IMR-90 (cell line): ENCODE measurements around the gene RNASE2. TPM values are rescaled to one million over a fixed set of nuclear protein-coding genes. Genes with fewer than 3 reads are reported as not detected.
A peak's percentile ranks its signal among the peaks of the same experiment; 100 is the strongest.

ENCODE experiments used
- ATAC-seq: fragments of 200-7000 bp; cut with Tn5 transposase; 2 replicates; pipeline ENCODE4 v1.9.1; 2020; ENCODE audit warnings: low read depth, mild to moderate bottlenecking, moderate library complexity
- BruUV-seq: library from RNA; stranded (reverse); fragments of 400-500 nt; replicated peaks from 2 replicates; lab custom pipeline; 2021; lab: Mats Ljungman, UMichigan
- CTCF ChIA-PET: fragments of 300-600 bp; formaldehyde crosslinking; extraction: SDS; loops from one replicate; lab custom pipeline; 2021; ENCODE audit warnings: antibody characterized with exemption; lab: Yijun Ruan, JAX
- POLR2A ChIA-PET: fragments of 300-600 bp; sonication (Branson Sonifier 250); formaldehyde crosslinking; loops from one replicate; lab custom pipeline; 2022; ENCODE audit warnings: antibody characterized with exemption; ENCODE audit not compliant: unreplicated experiment; lab: Charles Lee
- DNase-seq: peaks from one replicate; pipeline ENCODE4 v3.0.0; 2013
- H2AFZ ChIP-seq: replicated peaks from 2 replicates; pipeline ENCODE3; 2013; ENCODE audit warnings: low read length, mild to moderate bottlenecking; ENCODE audit not compliant: poor library complexity
- H2AK5ac ChIP-seq: 2 replicates; pipeline ENCODE4 v1.6.1; 2013; ENCODE audit warnings: low read depth, low read length, inconsistent platforms
- H2AK9ac ChIP-seq: replicated peaks from 2 replicates; pipeline ENCODE3; 2013; ENCODE audit warnings: mild to moderate bottlenecking, low read depth, low read length, moderate library complexity; ENCODE audit not compliant: poor library complexity
- H2BK120ac ChIP-seq: 2 replicates; pipeline ENCODE4 v1.6.1; 2013; ENCODE audit warnings: low read depth, low read length, inconsistent platforms
- H2BK15ac ChIP-seq: 3 replicates; pipeline ENCODE4 v1.6.1; 2013; ENCODE audit warnings: low read depth, low read length, inconsistent platforms
- H2BK20ac ChIP-seq: 2 replicates; pipeline ENCODE4 v1.6.1; 2013; ENCODE audit warnings: low read depth, mild to moderate bottlenecking, inconsistent platforms, low read length, moderate library complexity
- H2BK5ac ChIP-seq: 2 replicates; pipeline ENCODE4 v1.6.1; 2013; ENCODE audit warnings: mild to moderate bottlenecking, low read depth, low read length, inconsistent platforms; ENCODE audit not compliant: poor library complexity, severe bottlenecking
- H3K14ac ChIP-seq: replicated peaks from 2 replicates; pipeline ENCODE4 v1.6.1; 2013; ENCODE audit warnings: low read depth, low read length, inconsistent platforms
- H3K18ac ChIP-seq: 2 replicates; pipeline ENCODE4 v1.6.1; 2013; ENCODE audit warnings: low read depth, low read length, control low read depth
- H3K23ac ChIP-seq: 2 replicates; pipeline ENCODE4 v1.6.1; 2013; ENCODE audit warnings: low read depth, low read length, inconsistent platforms
- H3K27ac ChIP-seq: 2 replicates; pipeline ENCODE4 v1.5.1; 2013; ENCODE audit warnings: mild to moderate bottlenecking, control low read depth, low read length; ENCODE audit not compliant: insufficient read depth
- H3K27me3 ChIP-seq: 2 replicates; pipeline ENCODE4 v1.6.1; 2013; ENCODE audit warnings: low read length; ENCODE audit not compliant: control insufficient read depth, insufficient read depth
- H3K36me3 ChIP-seq: 2 replicates; pipeline ENCODE4 v1.6.1; 2013; ENCODE audit warnings: low read length, mixed read lengths; ENCODE audit not compliant: control insufficient read depth, insufficient read depth
- H3K4ac ChIP-seq: 2 replicates; pipeline ENCODE4 v1.6.1; 2013; ENCODE audit warnings: low read depth, low read length, inconsistent platforms
- H3K4me1 ChIP-seq: 2 replicates; pipeline ENCODE4 v1.6.1; 2013; ENCODE audit warnings: low read length, mixed read lengths; ENCODE audit not compliant: control insufficient read depth, insufficient read depth
- H3K4me2 ChIP-seq: 2 replicates; pipeline ENCODE4 v1.6.1; 2013; ENCODE audit warnings: low read depth, mild to moderate bottlenecking, control low read depth, low read length, moderate library complexity
- H3K4me3 ChIP-seq: 2 replicates; pipeline ENCODE4 v1.5.1; 2013; ENCODE audit warnings: low read depth, mild to moderate bottlenecking, control low read depth, low read length, moderate library complexity; ENCODE audit not compliant: insufficient read depth
- H3K56ac ChIP-seq: 2 replicates; pipeline ENCODE4 v1.6.1; 2013; ENCODE audit warnings: low read length, inconsistent platforms; ENCODE audit not compliant: insufficient read depth; ENCODE audit errors: extremely low read depth
- H3K79me1 ChIP-seq, 2 experiments: 2 replicates each; pipeline ENCODE4 v1.6.1; 2013; ENCODE audit warnings: low read length in 2 of 2, inconsistent platforms in 1 of 2, low read depth in 1 of 2
- H3K9ac ChIP-seq: 2 replicates; pipeline ENCODE4 v1.6.1; 2013; ENCODE audit warnings: low read depth, low read length, control low read depth
- H3K9me1 ChIP-seq: 2 replicates; pipeline ENCODE4 v1.6.1; 2013; ENCODE audit warnings: low read length, inconsistent platforms; ENCODE audit not compliant: insufficient read depth
- H3K9me3 ChIP-seq: 2 replicates; pipeline ENCODE4 v1.6.1; 2013; ENCODE audit warnings: low read length; ENCODE audit not compliant: control insufficient read depth, insufficient read depth
- H4K20me1 ChIP-seq: 2 replicates; pipeline ENCODE4 v1.6.1; 2013; ENCODE audit warnings: low read length, inconsistent platforms; ENCODE audit not compliant: insufficient read depth
- H4K5ac ChIP-seq: 2 replicates; pipeline ENCODE4 v1.6.1; 2013; ENCODE audit warnings: mild to moderate bottlenecking, low read depth, low read length, control low read depth
- H4K8ac ChIP-seq, 2 experiments: 2 replicates each; pipeline ENCODE4 v1.6.1; 2013; ENCODE audit warnings: low read depth in 2 of 2, low read length in 2 of 2, control low read depth in 1 of 2, inconsistent platforms in 1 of 2
- H4K91ac ChIP-seq: 2 replicates; pipeline ENCODE4 v1.6.1; 2013; ENCODE audit warnings: low read depth, low read length, inconsistent platforms; ENCODE audit not compliant: insufficient read depth
- BHLHE40 ChIP-seq: fragments of 150-350 bp; IDR thresholded peaks from 2 replicates; pipeline ENCODE4 v1.6.1; 2016; ENCODE audit warnings: mild to moderate bottlenecking, low read depth, low read length
- CHD1 ChIP-seq: IDR thresholded peaks from 2 replicates; pipeline ENCODE4 v1.6.1; 2012; ENCODE audit warnings: low read depth, low read length, improper control_type of control experiment
- CTCF ChIP-seq: conservative IDR thresholded peaks from 2 replicates; pipeline ENCODE4 v1.5.1; 2012; ENCODE audit warnings: mild to moderate bottlenecking, low read depth, low read length, improper control_type of control experiment
- ELK1 ChIP-seq: fragments of 150-350 bp; IDR thresholded peaks from 2 replicates; pipeline ENCODE4 v1.6.1; 2016; ENCODE audit warnings: low read depth, mild to moderate bottlenecking, low read length, moderate library complexity, borderline replicate concordance
- FOS ChIP-seq: fragments of 150-350 bp; IDR thresholded peaks from 2 replicates; pipeline ENCODE4 v1.6.1; 2016; ENCODE audit warnings: low read depth, low read length
- MAFK ChIP-seq: IDR thresholded peaks from 2 replicates; pipeline ENCODE4 v1.6.1; 2012; ENCODE audit warnings: low read depth, low read length, improper control_type of control experiment
- MAZ ChIP-seq: IDR thresholded peaks from 2 replicates; pipeline ENCODE4 v1.6.1; 2012; ENCODE audit warnings: low read depth, mild to moderate bottlenecking, low read length, improper control_type of control experiment, moderate library complexity, borderline replicate concordance
- NFE2L2 ChIP-seq: fragments of 150-350 bp; IDR thresholded peaks from 2 replicates; pipeline ENCODE4 v1.6.1; 2016; ENCODE audit warnings: low read depth, mild to moderate bottlenecking, low read length
- POLR2A ChIP-seq: IDR thresholded peaks from 2 replicates; pipeline ENCODE4 v1.6.1; 2012; ENCODE audit warnings: mild to moderate bottlenecking, low read depth, low read length
- RAD21 ChIP-seq: IDR thresholded peaks from 2 replicates; pipeline ENCODE4 v1.6.1; 2012; ENCODE audit warnings: low read length, improper control_type of control experiment
- RCOR1 ChIP-seq: IDR thresholded peaks from 2 replicates; pipeline ENCODE4 v1.6.1; 2012; ENCODE audit warnings: mild to moderate bottlenecking, low read length, improper control_type of control experiment; ENCODE audit not compliant: insufficient replicate concordance
- SMC3 ChIP-seq: fragments of 150-350 bp; IDR thresholded peaks from 2 replicates; pipeline ENCODE4 v1.6.1; 2016; ENCODE audit warnings: low read depth, mild to moderate bottlenecking, antibody characterized with exemption, low read length, moderate library complexity
- USF2 ChIP-seq: fragments of 150-350 bp; IDR thresholded peaks from 2 replicates; pipeline ENCODE4 v1.6.1; 2017; ENCODE audit warnings: mild to moderate bottlenecking, antibody characterized with exemption, low read length, low read depth
- WGBS, 2 experiments: methylation state at CpG; one replicate each; pipeline versions ENCODE4 v1.1.5 to v1.1.7; 2013; ENCODE audit warnings: missing lambda C conversion rate in 2 of 2; ENCODE audit not compliant: insufficient read length in 1 of 2; ENCODE audit errors: extremely low coverage in 2 of 2; 5-methylcytosine and 5-hydroxymethylcytosine counted together
- dilution Hi-C: fragments of 300-500 bp; cut with HindIII; formaldehyde crosslinking; loops from one replicate; pipeline ENCODE4 v1.14.3; 2018; ENCODE audit warnings: low sequenced_read_pairs; ENCODE audit not compliant: unreplicated experiment
- in situ Hi-C: fragments of 300-500 bp; cut with MboI; formaldehyde crosslinking; loops from 3 replicates; pipeline ENCODE4 v1.14.3; 2019; ENCODE audit warnings: low sequenced_read_pairs, inconsistent platforms, mixed read lengths
- intact Hi-C: fragments of 100-400 bp; cut with micrococcal nuclease; formaldehyde crosslinking; loops from 2 replicates; pipeline ENCODE4 v1.10.0; 2022
- polyA plus RNA-seq, 3 experiments: library from polyadenylated mRNA; depleted of rRNA; stranded (reverse); fragments of >200 nt; gene quantifications; 2 replicates each; pipeline ENCODE4 v1.2.3, GENCODE V29; 2012; ENCODE audit warnings: low replicate concordance in 1 of 3
- total RNA-seq: library from RNA; depleted of rRNA; stranded (reverse); fragments of >200 nt; gene quantifications from 2 replicates; pipeline ENCODE4 v1.2.3, GENCODE V29; 2012

The RNASE2 gene
- total and polyA plus RNA-seq, 2 of the 4 experiments (the other 2 are of a cell fraction), result not detected

GRCh38 chr14:20989787-20990600, 34.7 kb downstream of the RNASE2 start, which contains the start of gene METTL17:
METTL17 (plus strand) TSS chr14:20989980; CDS start chr14:20990003, 23 bp downstream.
- Histone ChIP-seq H2BK15ac (peak within 1 kb of the TSS; percentile 86), H3K4me1 (peaks cover 8% of the 10 kb centered on the region), H3K27ac (peak within 1 kb of the TSS; percentile 74), H2BK120ac (peak within 1 kb of the TSS; percentile 91), H3K36me3 (peaks cover 16% of the 10 kb centered on the region), H3K23ac (peak within 1 kb of the TSS; percentile 82), H3K79me1 (peaks cover 6 to 28% of the 10 kb centered on the region in 2 experiments), H3K56ac (peak within 1 kb of the TSS; percentile 84), H2AK5ac (peak within 1 kb of the TSS; percentile 86), H3K9me1 (peaks cover 16% of the 10 kb centered on the region), H2BK5ac (peak within 1 kb of the TSS; percentile 92), H3K4ac (peak within 1 kb of the TSS; percentile 98), H3K4me2 (peak within 1 kb of the TSS; percentile 93), H2AK9ac (peak within 1 kb of the TSS; percentile 93), H3K27me3 (no peaks in the 10 kb centered on the region), H4K20me1 (no peaks in the 10 kb centered on the region), H2BK20ac (peak within 1 kb of the TSS; percentile 91), H2AFZ (peak within 1 kb of the TSS; percentile 92), H3K4me3 (peak within 1 kb of the TSS; percentile 86), H3K14ac (peak within 1 kb of the TSS; percentile 95), H4K8ac (peak within 1 kb of the TSS; percentile 94 to 95), H3K18ac (peak within 1 kb of the TSS; percentile 85), H3K9ac (peak within 1 kb of the TSS; percentile 80), H4K91ac (peak within 1 kb of the TSS; percentile 97), H3K9me3 (no peaks in the 10 kb centered on the region), H4K5ac (peak within 1 kb of the TSS; percentile 99)
- peak; percentile 97 for DNase-seq
- dilution Hi-C loops, result no loop called here
- in situ Hi-C loops, result loop anchor here (25.0 kb wide), 1 partner anchor 653 kb away; the partner anchor contains the start of genes CCNB1IP1 and PARP2
- TSS peak; percentile 62 for BruUV-seq
- WGBS, 2 experiments, result 0% methylated on average over 24 of the region's 42 CpGs; no CpG with 5 or more reads in 1 of the 2 experiments
- CTCF ChIA-PET, result interaction anchor here (1.8 kb wide), 1 partner anchor 19 kb away, joined by 7 read pairs; no protein-coding TSS in a partner anchor
- POLR2A ChIA-PET, result no interaction called here
- peak; percentile 90 for ATAC-seq
- intact Hi-C loops, result no loop called here
- TF ChIP-seq POLR2A (peak; percentile 42; the same call in 1 of the 2 replicates), RAD21 (0 out of 2 replicates have a peak, but pooled peaks have one; percentile 26), CHD1 (no peak), MAZ (peak; percentile 58; the same call in 1 of the 2 replicates), MAFK (no peak), RCOR1 (no peak), SMC3 (no peak), USF2 (peak; percentile 29; the same call in 1 of the 2 replicates), CTCF (peak; percentile 36), ELK1 (no peak), FOS (no peak), NFE2L2 (no peak), BHLHE40 (peak; percentile 84)
